DND-41 (cell line): ENCODE data around the gene FLRT1.

Experiments
- ATAC-seq: fragments of 200-7000 bp; cut with Tn5 transposase; 3 replicates; pipeline ENCODE4 v1.9.1; 2021; ENCODE audit warnings: low read depth; ENCODE audit not compliant: insufficient read depth
- DNase-seq: peaks from one replicate; pipeline ENCODE4 v3.0.0-alpha.2; 2020
- H2AFZ ChIP-seq: 2 replicates; pipeline ENCODE4 v1.6.0; 2012; ENCODE audit warnings: low read depth, low read length
- H3K27ac ChIP-seq: 2 replicates; pipeline ENCODE4 v1.5.1; 2012; ENCODE audit warnings: low read length, inconsistent platforms
- H3K27me3 ChIP-seq: fragments of 200-600 bp; sonication (generic); 2 replicates; pipeline ENCODE4 v1.6.0; 2012; ENCODE audit warnings: low read length, mild to moderate bottlenecking, inconsistent platforms; ENCODE audit not compliant: insufficient read depth, poor library complexity
- H3K36me3 ChIP-seq: 2 replicates; pipeline ENCODE4 v1.5.1; 2012; ENCODE audit warnings: low read length, inconsistent platforms; ENCODE audit not compliant: insufficient read depth
- H3K4me1 ChIP-seq: 2 replicates; pipeline ENCODE4 v1.5.1; 2012; ENCODE audit warnings: mild to moderate bottlenecking, low read length; ENCODE audit not compliant: insufficient read depth
- H3K4me2 ChIP-seq: 2 replicates; pipeline ENCODE4 v1.6.0; 2012; ENCODE audit warnings: mild to moderate bottlenecking, moderate library complexity, low read length, inconsistent platforms; ENCODE audit not compliant: insufficient read depth
- H3K4me3 ChIP-seq, 2 experiments: fragments of 200-600 bp in 1 of 2; shearing (Covaris generic) in 1 of 2; 2 replicates each; pipeline ENCODE4 v1.5.1; 2012 to 2016; ENCODE audit warnings: inconsistent platforms in 2 of 2, low read length in 2 of 2, mild to moderate bottlenecking in 2 of 2, low read depth in 1 of 2, moderate library complexity in 1 of 2
- H3K79me2 ChIP-seq: 2 replicates; pipeline ENCODE4 v1.6.0; 2012; ENCODE audit warnings: low read length, inconsistent platforms; ENCODE audit not compliant: insufficient read depth
- H3K9ac ChIP-seq: 2 replicates; pipeline ENCODE4 v1.6.0; 2012; ENCODE audit warnings: low read depth, mild to moderate bottlenecking, inconsistent platforms, low read length, moderate library complexity
- H3K9me3 ChIP-seq: 2 replicates; pipeline ENCODE4 v1.5.1; 2012; ENCODE audit warnings: low read length, moderate library complexity, mild to moderate bottlenecking, inconsistent platforms; ENCODE audit not compliant: insufficient read depth, severe bottlenecking
- H4K20me1 ChIP-seq: 2 replicates; pipeline ENCODE4 v1.6.0; 2012; ENCODE audit warnings: low read length; ENCODE audit not compliant: insufficient read depth
- EZH2 ChIP-seq: IDR thresholded peaks from 3 replicates; pipeline ENCODE4 v1.6.1; 2012; ENCODE audit warnings: borderline replicate concordance, low read depth, mild to moderate bottlenecking, moderate library complexity, low read length, inconsistent platforms; ENCODE audit not compliant: severe bottlenecking
- TF ChIP-seq, protein P1 (sequence below): IDR thresholded peaks from 2 replicates; pipeline ENCODE4 v1.5.1; 2012; ENCODE audit warnings: borderline replicate concordance, low read length, moderate library complexity, mild to moderate bottlenecking; ENCODE audit not compliant: poor library complexity, severe bottlenecking; ENCODE audit errors: extremely low read depth

The FLRT1 gene

DNA sequence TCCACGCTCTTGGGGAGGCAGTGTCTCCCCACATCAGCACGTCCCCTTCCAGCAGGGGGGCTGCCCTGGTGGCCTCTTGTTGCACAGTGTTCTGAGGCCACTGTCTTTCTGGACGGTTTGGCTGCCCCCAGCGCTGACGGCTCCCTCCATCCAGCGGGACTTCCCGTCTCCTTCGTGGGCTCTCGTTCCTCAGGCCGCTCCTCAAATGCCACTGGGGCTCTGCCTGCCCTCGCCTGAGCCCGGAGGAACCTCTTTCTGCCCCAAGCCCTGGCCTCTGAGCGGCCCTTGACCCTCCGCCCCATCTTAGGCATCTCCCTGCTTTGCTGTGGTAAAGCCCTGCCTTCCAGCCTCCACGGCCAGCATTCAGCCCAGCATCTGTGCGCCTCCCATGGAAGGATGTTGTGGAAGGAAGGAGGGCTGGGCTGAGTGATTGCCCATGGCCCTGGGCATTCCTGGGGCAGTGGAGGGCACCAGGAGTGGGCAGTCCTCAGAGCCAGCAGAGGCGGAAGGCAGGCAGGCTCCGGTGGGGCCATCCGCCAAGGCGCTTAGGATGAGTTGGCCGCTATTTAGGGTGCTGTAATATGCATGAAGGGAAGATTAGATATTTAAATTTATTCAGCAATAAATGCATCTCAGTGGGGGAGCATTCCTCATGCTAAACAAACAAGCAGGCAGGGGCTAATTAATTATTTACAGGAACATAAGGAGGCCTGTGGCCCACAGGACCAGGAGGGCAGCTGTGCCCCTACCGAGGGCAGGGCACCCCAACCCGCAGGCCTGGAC, 31.7 kb upstream of the FLRT1 start:
- TF ChIP-seq, protein P1, sequence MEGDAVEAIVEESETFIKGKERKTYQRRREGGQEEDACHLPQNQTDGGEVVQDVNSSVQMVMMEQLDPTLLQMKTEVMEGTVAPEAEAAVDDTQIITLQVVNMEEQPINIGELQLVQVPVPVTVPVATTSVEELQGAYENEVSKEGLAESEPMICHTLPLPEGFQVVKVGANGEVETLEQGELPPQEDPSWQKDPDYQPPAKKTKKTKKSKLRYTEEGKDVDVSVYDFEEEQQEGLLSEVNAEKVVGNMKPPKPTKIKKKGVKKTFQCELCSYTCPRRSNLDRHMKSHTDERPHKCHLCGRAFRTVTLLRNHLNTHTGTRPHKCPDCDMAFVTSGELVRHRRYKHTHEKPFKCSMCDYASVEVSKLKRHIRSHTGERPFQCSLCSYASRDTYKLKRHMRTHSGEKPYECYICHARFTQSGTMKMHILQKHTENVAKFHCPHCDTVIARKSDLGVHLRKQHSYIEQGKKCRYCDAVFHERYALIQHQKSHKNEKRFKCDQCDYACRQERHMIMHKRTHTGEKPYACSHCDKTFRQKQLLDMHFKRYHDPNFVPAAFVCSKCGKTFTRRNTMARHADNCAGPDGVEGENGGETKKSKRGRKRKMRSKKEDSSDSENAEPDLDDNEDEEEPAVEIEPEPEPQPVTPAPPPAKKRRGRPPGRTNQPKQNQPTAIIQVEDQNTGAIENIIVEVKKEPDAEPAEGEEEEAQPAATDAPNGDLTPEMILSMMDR = no peak
- TF ChIP-seq EZH2 = no peak
- no peaks in the 10 kb centered on the region for H3K9me3 ChIP-seq
- H3K9ac ChIP-seq = no peak overlapping the region
- no peaks in the 10 kb centered on the region for H3K79me2 ChIP-seq
- H3K27me3 ChIP-seq = no peaks in the 10 kb centered on the region
- H4K20me1 ChIP-seq = peaks cover 34% of the 10 kb centered on the region
- no peak overlapping the region for H3K4me2 ChIP-seq
- peaks cover 34% of the 10 kb centered on the region for H3K36me3 ChIP-seq
- H2AFZ ChIP-seq = no peak overlapping the region
- ATAC-seq (no peak), DNase-seq (no peak)
- H3K4me1 ChIP-seq = no peaks in the 10 kb centered on the region
- H3K27ac ChIP-seq = no peak overlapping the region
- no peak overlapping the region for H3K4me3 ChIP-seq

DNA sequence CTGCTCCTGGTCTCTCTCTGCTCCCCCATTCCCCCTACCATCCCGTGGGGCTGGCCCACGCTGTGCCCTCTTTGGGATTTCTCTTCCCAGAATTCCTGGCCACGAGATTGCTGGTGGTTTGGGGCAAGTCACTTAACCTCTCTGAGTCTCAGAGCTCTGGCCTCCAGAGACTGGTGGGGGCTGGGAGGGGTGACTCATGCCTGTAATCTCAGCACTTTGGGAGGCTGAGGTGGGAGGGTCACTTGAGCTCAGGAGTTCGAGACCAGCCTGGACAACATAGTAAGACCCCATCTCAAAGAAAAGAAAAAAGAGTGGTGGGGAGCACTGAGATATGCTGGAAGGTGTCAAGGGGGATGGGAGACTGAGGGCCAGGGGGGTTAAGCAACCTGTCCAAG, 31.1 kb upstream of the FLRT1 start:
- Histone ChIP-seq H2AFZ (no peak overlapping the region), H3K36me3 (peaks cover 28% of the 10 kb centered on the region), H3K79me2 (no peaks in the 10 kb centered on the region), H4K20me1 (peaks cover 33% of the 10 kb centered on the region), H3K4me1 (no peaks in the 10 kb centered on the region), H3K4me3 (no peak overlapping the region), H3K9ac (no peak overlapping the region), H3K9me3 (no peaks in the 10 kb centered on the region), H3K27me3 (no peaks in the 10 kb centered on the region), H3K4me2 (no peak overlapping the region), H3K27ac (no peak overlapping the region)
- TF ChIP-seq, protein P1 = no peak
- no peak for TF ChIP-seq EZH2
- ATAC-seq (no peak), DNase-seq (no peak)

DNA sequence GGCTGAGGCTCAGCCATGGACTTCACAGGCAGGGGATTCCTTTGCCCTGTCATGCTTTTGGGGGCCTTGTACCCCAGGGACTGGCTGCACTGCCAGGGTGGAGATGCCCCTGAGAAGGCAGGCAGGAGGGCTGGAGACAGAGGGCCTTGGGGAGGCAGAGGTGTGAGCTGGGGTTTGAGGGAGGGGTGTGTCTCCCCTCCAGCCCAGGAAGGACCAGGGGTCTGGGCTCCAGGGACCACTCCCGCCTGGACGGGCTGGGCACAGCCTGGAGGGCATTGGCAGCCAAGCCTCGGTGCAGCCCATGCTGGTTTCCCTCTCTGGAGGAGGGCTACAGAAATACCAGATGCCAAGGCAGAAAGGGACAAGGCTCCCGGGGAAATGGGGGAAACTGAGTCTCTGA, 30.0 kb upstream of the FLRT1 start:
- Histone ChIP-seq H3K4me1 (no peaks in the 10 kb centered on the region), H3K27ac (no peak overlapping the region), H3K4me3 (no peak overlapping the region), H3K79me2 (no peaks in the 10 kb centered on the region), H2AFZ (no peak overlapping the region), H3K4me2 (no peak overlapping the region), H3K27me3 (no peaks in the 10 kb centered on the region), H3K9me3 (peaks cover 3% of the 10 kb centered on the region), H4K20me1 (peaks cover 29% of the 10 kb centered on the region), H3K36me3 (peaks cover 25% of the 10 kb centered on the region), H3K9ac (no peak overlapping the region)
- ATAC-seq (no peak), DNase-seq (no peak)
- TF ChIP-seq, protein P1 = no peak
- TF ChIP-seq EZH2 = no peak

DNA sequence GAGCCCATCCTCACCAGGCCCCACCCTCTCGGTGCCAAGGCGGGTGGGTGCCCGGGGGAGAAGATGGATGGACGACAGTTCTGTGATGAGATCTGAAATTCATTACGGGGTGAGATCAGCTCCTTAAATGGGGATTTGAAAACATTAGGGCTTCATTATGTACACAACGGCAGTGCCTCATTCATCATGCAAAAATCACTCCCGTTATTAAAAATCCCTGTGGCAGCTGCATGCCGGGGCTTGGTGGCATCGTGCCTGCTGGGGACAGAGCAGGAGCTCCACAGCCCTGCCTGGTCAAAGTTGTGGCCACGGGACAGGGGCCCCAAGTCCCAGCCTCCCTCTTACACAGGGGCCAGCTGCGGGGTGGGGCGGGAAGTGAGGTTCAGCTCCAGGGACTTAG, 29.3 kb upstream of the FLRT1 start:
- Histone ChIP-seq H4K20me1 (peaks cover 28% of the 10 kb centered on the region), H3K27ac (no peak overlapping the region), H3K79me2 (no peaks in the 10 kb centered on the region), H3K27me3 (no peaks in the 10 kb centered on the region), H3K4me2 (no peak overlapping the region), H3K4me3 (no peak overlapping the region), H3K9ac (no peak overlapping the region), H3K4me1 (no peaks in the 10 kb centered on the region), H2AFZ (no peak overlapping the region), H3K9me3 (peaks cover 3% of the 10 kb centered on the region), H3K36me3 (peaks cover 22% of the 10 kb centered on the region)
- TF ChIP-seq EZH2 = no peak
- ATAC-seq = no peak
- no peak for DNase-seq
